ENCODE measurements around the gene PLXDC2. TPM values are rescaled to one million over a fixed set of nuclear protein-coding genes. Genes with fewer than 3 reads are reported as not detected.

Gene PLXDC2
- total RNA-seq, 3 donors from 2014 or later (not counting 1 experiment from before 2014, with no cell fraction given) = 16.9 to 22.9 (median 21.6) TPM

DNA sequence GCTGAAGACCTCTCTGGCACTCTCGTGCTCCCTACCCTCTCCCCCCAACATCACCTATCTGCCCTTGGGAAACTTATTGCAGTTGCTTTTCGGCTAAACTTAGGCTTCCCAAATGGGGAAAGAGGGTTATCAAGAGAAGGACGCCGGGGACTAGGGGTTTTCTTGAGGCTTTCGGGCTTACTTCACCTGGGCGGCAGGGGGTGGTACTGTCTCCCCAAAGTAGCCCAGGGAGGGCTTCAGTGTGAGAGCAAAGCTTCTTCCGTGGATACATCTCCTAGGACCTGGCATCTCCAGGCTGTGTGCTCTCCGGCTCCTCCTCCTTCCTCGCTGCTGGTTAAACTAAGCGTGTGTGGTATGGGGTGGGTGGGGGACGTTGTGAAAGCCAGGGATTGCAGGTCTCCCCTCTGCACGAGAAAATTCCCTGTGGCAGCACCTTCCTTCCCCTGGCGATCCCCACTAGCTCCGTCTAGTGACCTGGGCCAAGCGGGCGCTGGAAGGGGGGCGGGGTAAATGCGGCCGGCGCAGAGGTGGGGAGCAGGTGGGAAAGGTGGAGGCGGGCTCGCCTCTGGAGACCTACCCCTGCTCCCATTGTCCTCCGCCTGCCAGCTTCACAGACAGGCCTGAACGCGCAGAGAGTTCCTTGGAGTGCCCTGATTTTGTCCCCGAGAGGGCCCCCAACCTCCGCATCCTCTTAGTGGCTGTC, 1.1 kb downstream of the PLXDC2 start:
- Mint-ChIP-seq H3K9me3 (no peaks in the 10 kb centered on the region), H3K27ac (peak overlapping the region; percentile 64 to 68), H3K36me3 (no peaks in the 10 kb centered on the region), H3K27me3 (ENCODE audit: low read depth in 2 of 2) (peaks cover 17 to 26% of the 10 kb centered on the region in 2 donors), H3K4me1 (peaks cover 31 to 41% of the 10 kb centered on the region in 2 donors), H3K4me3 (peak overlapping the region; percentile 96)
- TF ChIP-seq, protein P1, sequence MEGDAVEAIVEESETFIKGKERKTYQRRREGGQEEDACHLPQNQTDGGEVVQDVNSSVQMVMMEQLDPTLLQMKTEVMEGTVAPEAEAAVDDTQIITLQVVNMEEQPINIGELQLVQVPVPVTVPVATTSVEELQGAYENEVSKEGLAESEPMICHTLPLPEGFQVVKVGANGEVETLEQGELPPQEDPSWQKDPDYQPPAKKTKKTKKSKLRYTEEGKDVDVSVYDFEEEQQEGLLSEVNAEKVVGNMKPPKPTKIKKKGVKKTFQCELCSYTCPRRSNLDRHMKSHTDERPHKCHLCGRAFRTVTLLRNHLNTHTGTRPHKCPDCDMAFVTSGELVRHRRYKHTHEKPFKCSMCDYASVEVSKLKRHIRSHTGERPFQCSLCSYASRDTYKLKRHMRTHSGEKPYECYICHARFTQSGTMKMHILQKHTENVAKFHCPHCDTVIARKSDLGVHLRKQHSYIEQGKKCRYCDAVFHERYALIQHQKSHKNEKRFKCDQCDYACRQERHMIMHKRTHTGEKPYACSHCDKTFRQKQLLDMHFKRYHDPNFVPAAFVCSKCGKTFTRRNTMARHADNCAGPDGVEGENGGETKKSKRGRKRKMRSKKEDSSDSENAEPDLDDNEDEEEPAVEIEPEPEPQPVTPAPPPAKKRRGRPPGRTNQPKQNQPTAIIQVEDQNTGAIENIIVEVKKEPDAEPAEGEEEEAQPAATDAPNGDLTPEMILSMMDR (IDR thresholded peaks at IDR 0.05) = no peak
- Histone ChIP-seq H3K27me3 (ENCODE audit: control insufficient read depth, insufficient read depth, low read length) (peaks cover 6% of the 10 kb centered on the region), H3K9me3 (ENCODE audit: control insufficient read depth, insufficient read depth, low read length) (no peaks in the 10 kb centered on the region), H3K36me3 (ENCODE audit: control insufficient read depth, insufficient read depth, low read length) (no peaks in the 10 kb centered on the region), H3K4me1 (ENCODE audit: control insufficient read depth, insufficient read depth, low read length) (peaks cover 12% of the 10 kb centered on the region), H3K4me3 (ENCODE audit: low read length) (peak overlapping the region; percentile 36), H3K27ac (ENCODE audit: low read length) (no peak overlapping the region)
- peak in 1 of 3 donors; percentile 14 for ATAC-seq
- 2% methylated on average over 22 of the region's 27 CpGs for WGBS (ENCODE audit: insufficient coverage)
- no peak for DNase-seq
- intact Hi-C loops (cut with micrococcal nuclease) = loop anchor here (5.0 to 10.0 kb wide), 2 partner anchors 797 to 1040 kb away; no protein-coding TSS in a partner anchor

DNA sequence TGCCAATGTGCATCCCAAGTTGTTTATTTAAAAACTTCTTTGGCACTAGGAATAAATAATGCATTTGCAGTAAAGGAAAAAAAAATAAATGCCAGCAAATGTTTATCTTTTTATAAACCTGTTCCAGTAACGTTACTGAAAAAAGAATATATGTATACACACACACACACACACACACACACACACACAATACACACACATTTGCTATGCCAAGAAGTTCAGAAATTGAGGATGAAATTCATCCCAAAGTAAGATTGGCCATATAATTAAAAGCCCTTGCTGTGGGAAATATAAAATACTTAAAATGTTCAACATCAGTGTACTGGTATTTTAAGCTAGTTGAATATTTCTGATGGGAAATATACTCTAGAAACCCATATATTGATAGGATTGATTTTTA, 2.6 kb downstream of the PLXDC2 start:
- Mint-ChIP-seq H3K36me3 (no peaks in the 10 kb centered on the region), H3K4me3 (peak overlapping the region; percentile 96), H3K4me1 (peaks cover 31 to 43% of the 10 kb centered on the region in 2 donors), H3K27ac (peak overlapping the region in 1 of 2 donors; percentile 68), H3K27me3 (ENCODE audit: low read depth in 2 of 2) (peaks cover 6 to 11% of the 10 kb centered on the region in 2 donors), H3K9me3 (no peaks in the 10 kb centered on the region)
- H3K27me3 ChIP-seq (ENCODE audit: control insufficient read depth, insufficient read depth, low read length) = peaks cover 6% of the 10 kb centered on the region
- peaks cover 12% of the 10 kb centered on the region for H3K4me1 ChIP-seq (ENCODE audit: control insufficient read depth, insufficient read depth, low read length)
- H3K9me3 ChIP-seq (ENCODE audit: control insufficient read depth, insufficient read depth, low read length) = no peaks in the 10 kb centered on the region
- WGBS (ENCODE audit: insufficient coverage) = 80% methylated on average over 1 of the region's 1 CpG
- H3K36me3 ChIP-seq (ENCODE audit: control insufficient read depth, insufficient read depth, low read length) = no peaks in the 10 kb centered on the region
- no peak overlapping the region for H3K27ac ChIP-seq (ENCODE audit: low read length)
- H3K4me3 ChIP-seq (ENCODE audit: low read length) = no peak overlapping the region
- DNase-seq (no peak), ATAC-seq (no peak)
- TF ChIP-seq, protein P1 (IDR thresholded peaks at IDR 0.05) = no peak
- intact Hi-C loops (cut with micrococcal nuclease) = loop anchor here (1.0 to 10.0 kb wide), 3 partner anchors 796 to 1038 kb away; no protein-coding TSS in a partner anchor

- Histone ChIP-seq H3K4me3 (ENCODE audit: low read length) (no peak overlapping the region), H3K27me3 (ENCODE audit: control insufficient read depth, insufficient read depth, low read length) (peaks cover 4% of the 10 kb centered on the region), H3K27ac (ENCODE audit: low read length) (no peak overlapping the region), H3K9me3 (ENCODE audit: control insufficient read depth, insufficient read depth, low read length) (no peaks in the 10 kb centered on the region), H3K4me1 (ENCODE audit: control insufficient read depth, insufficient read depth, low read length) (peaks cover 12% of the 10 kb centered on the region), H3K36me3 (ENCODE audit: control insufficient read depth, insufficient read depth, low read length) (no peaks in the 10 kb centered on the region)
- peak in 1 of 2 donors; percentile 27 for DNase-seq
- no peak overlapping the region for H3K4me3 Mint-ChIP-seq
- no peaks in the 10 kb centered on the region for H3K36me3 Mint-ChIP-seq
- H3K4me1 Mint-ChIP-seq = peaks cover 27 to 48% of the 10 kb centered on the region in 2 donors
- H3K27ac Mint-ChIP-seq = no peak overlapping the region
- TF ChIP-seq, protein P1 (IDR thresholded peaks at IDR 0.05) = peak; percentile 88
- no peak for ATAC-seq
- H3K27me3 Mint-ChIP-seq (ENCODE audit: low read depth in 2 of 2) = peaks cover 3 to 4% of the 10 kb centered on the region in 2 donors
- intact Hi-C loops (cut with micrococcal nuclease) = loop anchor here (1.0 to 10.0 kb wide), 3 partner anchors 795 to 1038 kb away; no protein-coding TSS in a partner anchor
- no peaks in the 10 kb centered on the region for H3K9me3 Mint-ChIP-seq
- 0% methylated on average over 2 of the region's 2 CpGs for WGBS (ENCODE audit: insufficient coverage)
These were observed 3.3 kb downstream of the PLXDC2 start for GRCh38 chr10:19819419-19820033.

All from natural killer cell (primary cell).